Esophagus squamous epithelium (tissue), 4 donors: ENCODE measurements around the gene EPHA3.

Experiments used
- CTCF ChIP-seq, 6 experiments: fragments of 450-650 bp in 4 of 6; fragments of 200-600 bp in 2 of 6; sonication (generic) in 2 of 6; IDR thresholded peaks; one replicate each; pipeline ENCODE4 v1.5.1; 2016 to 2019; ENCODE audit warnings: antibody characterized with exemption in 6 of 6, mild to moderate bottlenecking in 4 of 6, moderate library complexity in 4 of 6
- POLR2A ChIP-seq, 4 donors: fragments of 450-650 bp; IDR thresholded peaks; one replicate each; pipeline ENCODE4 v1.6.1; 2017; ENCODE audit warnings: antibody characterized with exemption in 4 of 4, mild to moderate bottlenecking in 4 of 4, moderate library complexity in 3 of 4

GRCh38 chr3:89116476-89116875 lies 9.1 kb downstream of the EPHA3 start:
- TF ChIP-seq CTCF (IDR thresholded peaks at IDR 0.05) (no peak), POLR2A (IDR thresholded peaks at IDR 0.05) (no peak)
